Mesenchymal stem cell (in vitro differentiated cells and primary cell): ENCODE results near the gene GPR137B.

Source experiments
- DNase-seq: peaks from one replicate; pipeline ENCODE4 v3.0.0-alpha.2; 2013
- H2AFZ ChIP-seq: one replicate; pipeline ENCODE4 v1.6.1; 2013; ENCODE audit warnings: low read depth, mild to moderate bottlenecking, control low read depth, inconsistent platforms, low read length, moderate library complexity
- H2AK5ac ChIP-seq: 2 replicates; pipeline ENCODE4 v1.6.1; 2013; ENCODE audit warnings: low read length, moderate library complexity, mild to moderate bottlenecking, inconsistent platforms; ENCODE audit not compliant: severe bottlenecking
- H2BK120ac ChIP-seq: one replicate; pipeline ENCODE4 v1.6.1; 2013; ENCODE audit warnings: low read depth, mild to moderate bottlenecking, inconsistent platforms, low read length, moderate library complexity
- H2BK12ac ChIP-seq, 2 experiments: one replicate each; pipeline ENCODE4 v1.6.1; 2013; ENCODE audit warnings: inconsistent platforms in 2 of 2, low read length in 2 of 2, mild to moderate bottlenecking in 2 of 2, moderate library complexity in 2 of 2, control low read depth in 1 of 2
- H2BK15ac ChIP-seq: one replicate; pipeline ENCODE4 v1.6.1; 2013; ENCODE audit warnings: mild to moderate bottlenecking, low read depth, inconsistent platforms; ENCODE audit not compliant: poor library complexity, severe bottlenecking
- H2BK5ac ChIP-seq: 2 replicates; pipeline ENCODE4 v1.6.1; 2013; ENCODE audit warnings: low read depth, mild to moderate bottlenecking, low read length, control low read depth, inconsistent platforms; ENCODE audit not compliant: poor library complexity, severe bottlenecking
- H3K14ac ChIP-seq, 2 experiments: one replicate each; pipeline ENCODE4 v1.6.1; 2013; ENCODE audit warnings: inconsistent platforms in 2 of 2, low read length in 2 of 2, control low read depth in 1 of 2, mild to moderate bottlenecking in 1 of 2, moderate library complexity in 1 of 2
- H3K18ac ChIP-seq, 2 experiments: one replicate each; pipeline ENCODE4 v1.6.1; 2013; ENCODE audit warnings: inconsistent platforms in 2 of 2, low read length in 2 of 2, control low read depth in 1 of 2, low read depth in 1 of 2, mild to moderate bottlenecking in 1 of 2
- H3K23ac ChIP-seq, 2 experiments: one replicate each; pipeline ENCODE4 v1.6.1; 2013; ENCODE audit warnings: inconsistent platforms in 2 of 2, low read length in 2 of 2, mild to moderate bottlenecking in 2 of 2, moderate library complexity in 2 of 2, control low read depth in 1 of 2
- H3K27ac ChIP-seq: 2 replicates; pipeline ENCODE4 v1.5.1; 2013; ENCODE audit warnings: mild to moderate bottlenecking, moderate library complexity, low read length, control low read depth, inconsistent platforms; ENCODE audit not compliant: poor library complexity, severe bottlenecking
- H3K27me3 ChIP-seq, 2 experiments: 2 replicates each; pipeline versions ENCODE4 v1.6.1 to v1.7.0; 2013; ENCODE audit warnings: low read length in 2 of 2, mild to moderate bottlenecking in 2 of 2, moderate library complexity in 2 of 2, control low read depth in 1 of 2, inconsistent platforms in 1 of 2; ENCODE audit not compliant: control insufficient read depth in 1 of 2, insufficient read depth in 1 of 2
- H3K36me3 ChIP-seq, 2 experiments: 2 replicates each; pipeline versions ENCODE4 v1.6.1 to v1.7.0; 2013; ENCODE audit warnings: low read length in 2 of 2, control low read depth in 1 of 2, inconsistent platforms in 1 of 2, low read depth in 1 of 2, mild to moderate bottlenecking in 1 of 2; ENCODE audit not compliant: insufficient read depth in 2 of 2, control insufficient read depth in 1 of 2
- H3K4ac ChIP-seq, 2 experiments: one replicate each; pipeline ENCODE4 v1.6.1; 2013; ENCODE audit warnings: inconsistent platforms in 2 of 2, low read length in 2 of 2, mild to moderate bottlenecking in 2 of 2, moderate library complexity in 2 of 2, control low read depth in 1 of 2, low read depth in 1 of 2
- H3K4me1 ChIP-seq: 2 replicates; pipeline ENCODE4 v1.6.1; 2013; ENCODE audit warnings: low read depth, low read length, control low read depth; ENCODE audit not compliant: control insufficient read depth, insufficient read depth
- H3K4me2 ChIP-seq: 2 replicates; pipeline ENCODE4 v1.6.1; 2013; ENCODE audit warnings: low read length, mild to moderate bottlenecking, inconsistent platforms; ENCODE audit not compliant: poor library complexity, severe bottlenecking
- H3K4me3 ChIP-seq, 2 experiments: 2 replicates each; pipeline versions ENCODE4 v1.5.1 to v1.7.0; 2013; ENCODE audit warnings: low read length in 2 of 2, mild to moderate bottlenecking in 2 of 2, control low read depth in 1 of 2, low read depth in 1 of 2; ENCODE audit not compliant: insufficient read depth in 1 of 2
- H3K79me1 ChIP-seq: replicated peaks from 2 replicates; pipeline ENCODE4 v1.6.1; 2013; ENCODE audit warnings: mild to moderate bottlenecking, control low read depth, low read length, inconsistent platforms; ENCODE audit not compliant: poor library complexity, severe bottlenecking
- H3K9ac ChIP-seq: 2 replicates; pipeline ENCODE4 v1.7.0; 2013; ENCODE audit warnings: mild to moderate bottlenecking, low read length, moderate library complexity
- H3K9me3 ChIP-seq: 2 replicates; pipeline ENCODE4 v1.7.0; 2013; ENCODE audit warnings: mild to moderate bottlenecking, low read length; ENCODE audit not compliant: control insufficient read depth
- H4K8ac ChIP-seq: one replicate; pipeline ENCODE4 v1.6.1; 2013; ENCODE audit warnings: inconsistent platforms, mild to moderate bottlenecking, low read length, moderate library complexity
- H4K91ac ChIP-seq: one replicate; pipeline ENCODE4 v1.6.1; 2013; ENCODE audit warnings: mild to moderate bottlenecking, low read length, inconsistent platforms
- WGBS: methylation state at CpG from one replicate; pipeline ENCODE4 v1.1.7; 2013; ENCODE audit warnings: mixed read lengths; 5-methylcytosine and 5-hydroxymethylcytosine counted together

GPR137B gene

DNA sequence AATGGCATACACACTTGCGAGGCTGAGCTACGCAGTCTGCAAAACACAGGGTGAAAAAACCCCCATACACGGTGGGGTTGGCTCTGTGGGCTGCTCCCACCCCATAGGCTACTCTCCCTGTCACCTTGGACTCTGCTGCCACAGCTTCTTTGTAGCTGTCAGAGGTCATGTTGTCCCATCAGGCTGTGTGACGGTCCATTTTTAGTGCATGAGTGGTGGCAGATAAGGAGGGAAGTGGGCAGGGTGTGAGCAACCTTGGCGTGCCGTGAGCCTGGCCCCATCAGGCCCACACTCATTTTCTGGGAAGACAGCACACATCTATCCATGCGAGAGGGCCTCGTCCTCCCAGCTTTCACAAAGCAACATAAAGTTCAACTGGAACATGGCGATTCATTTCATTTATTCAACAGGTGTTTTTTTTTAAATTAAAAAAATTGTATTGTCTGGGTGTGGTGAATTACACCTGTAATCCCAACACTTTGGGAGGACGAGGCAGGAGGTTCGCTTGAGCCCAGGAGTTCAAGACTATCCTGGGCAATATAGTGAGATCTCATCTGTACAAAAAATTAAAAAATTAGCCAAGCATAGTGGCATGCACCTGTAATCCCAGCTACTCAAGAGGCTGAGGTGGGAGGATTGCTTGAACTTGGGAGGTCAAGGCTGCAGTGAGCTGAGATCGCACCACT, 9.5 kb downstream of the GPR137B start:
- Histone ChIP-seq H3K9me3 (no peaks in the 10 kb centered on the region), H3K14ac (no peak overlapping the region), H2BK12ac (no peak overlapping the region), H3K4me3 (no peak overlapping the region), H3K36me3 (peaks cover 2 to 33% of the 10 kb centered on the region in 2 experiments), H3K23ac (no peak overlapping the region), H3K27ac (no peak overlapping the region), H3K4me1 (peaks cover 28% of the 10 kb centered on the region), H2BK120ac (no peak overlapping the region), H4K91ac (no peak overlapping the region), H3K18ac (no peak overlapping the region), H4K8ac (no peak overlapping the region), H2AFZ (no peak overlapping the region), H2BK5ac (no peak overlapping the region), H2AK5ac (no peak overlapping the region), H3K9ac (no peak overlapping the region), H3K27me3 (no peaks in the 10 kb centered on the region), H3K4ac (no peak overlapping the region), H2BK15ac (no peak overlapping the region), H3K4me2 (no peak overlapping the region), H3K79me1 (peaks cover 60% of the 10 kb centered on the region)
- DNase-seq: no peak
- 93% methylated on average over 11 of the region's 12 CpGs for WGBS

DNA sequence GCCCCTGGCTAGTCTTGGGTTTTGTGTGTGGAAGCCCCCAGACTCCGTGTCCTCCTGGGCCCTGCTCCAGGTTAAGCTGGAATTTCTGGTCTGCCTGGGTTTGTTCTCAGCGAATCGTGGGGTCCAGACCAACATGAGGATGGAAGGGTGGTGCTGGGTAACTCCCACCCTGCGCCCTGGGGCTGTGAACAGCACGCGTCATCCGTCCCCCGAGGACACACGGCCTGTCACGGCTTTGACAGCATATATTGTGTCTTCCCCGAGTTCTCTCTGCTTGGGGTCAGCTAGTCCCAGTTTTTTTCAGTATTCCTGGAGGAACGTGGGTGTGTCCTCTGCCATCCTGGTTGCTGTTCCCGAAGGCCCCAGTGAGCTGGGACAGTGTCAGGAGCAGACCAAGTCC, 11.8 kb downstream of the GPR137B start:
- H3K18ac ChIP-seq: no peak overlapping the region
- no peak overlapping the region for H2BK5ac ChIP-seq
- DNase-seq: no peak
- H3K4me1 ChIP-seq: peaks cover 14% of the 10 kb centered on the region
- H3K27ac ChIP-seq: no peak overlapping the region
- H2BK15ac ChIP-seq: no peak overlapping the region
- no peak overlapping the region for H3K4ac ChIP-seq
- H4K91ac ChIP-seq: no peak overlapping the region
- peaks cover 0 to 25% of the 10 kb centered on the region in 2 experiments for H3K36me3 ChIP-seq
- H3K14ac ChIP-seq: no peak overlapping the region
- H2BK12ac ChIP-seq: no peak overlapping the region
- no peaks in the 10 kb centered on the region for H3K27me3 ChIP-seq
- no peak overlapping the region for H2AFZ ChIP-seq
- no peak overlapping the region for H3K4me3 ChIP-seq
- H3K79me1 ChIP-seq: peaks cover 49% of the 10 kb centered on the region
- H2AK5ac ChIP-seq: no peak overlapping the region
- no peak overlapping the region for H4K8ac ChIP-seq
- WGBS: 87% methylated on average over 13 of the region's 13 CpGs
- no peak overlapping the region for H3K4me2 ChIP-seq
- H2BK120ac ChIP-seq: no peak overlapping the region
- H3K23ac ChIP-seq: no peak overlapping the region
- H3K9ac ChIP-seq: no peak overlapping the region
- H3K9me3 ChIP-seq: no peaks in the 10 kb centered on the region

DNA sequence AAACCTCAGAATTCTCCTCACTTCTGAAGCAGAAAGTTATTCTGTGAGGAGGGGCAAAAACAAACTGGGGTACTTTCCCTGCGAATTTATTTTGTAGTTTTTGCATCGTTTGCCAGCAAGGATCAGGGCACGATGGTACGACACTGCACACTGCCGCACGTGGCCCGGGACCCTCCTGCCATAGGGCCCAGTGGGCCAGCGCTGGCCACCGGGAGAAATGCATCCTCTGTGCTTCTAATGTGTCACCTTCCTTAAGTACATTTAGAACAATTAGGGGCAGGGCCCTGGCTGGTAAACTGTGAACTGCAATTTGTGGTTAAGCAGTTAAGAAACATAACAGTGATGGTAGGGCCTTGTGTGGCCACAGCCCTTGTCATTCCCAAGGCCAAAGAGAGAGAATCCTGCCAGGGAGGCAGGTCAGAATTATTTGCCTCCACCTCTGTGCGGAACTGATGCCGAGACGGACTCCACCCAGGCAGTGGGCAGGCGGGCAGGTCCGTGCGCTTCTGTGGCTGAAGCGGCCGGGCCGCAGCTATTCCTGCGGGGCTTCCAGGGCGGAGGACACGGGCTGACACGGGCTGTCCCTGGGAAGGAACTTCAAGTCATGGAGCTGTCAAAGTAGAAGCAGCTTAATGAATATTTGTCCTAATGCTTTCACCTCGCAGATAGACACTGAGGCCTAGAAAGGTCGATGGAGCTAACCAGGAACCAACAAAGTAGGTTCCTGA, 12.5 kb downstream of the GPR137B start:
- H3K14ac ChIP-seq: no peak overlapping the region
- H3K79me1 ChIP-seq: peaks cover 48% of the 10 kb centered on the region
- no peak overlapping the region for H3K27ac ChIP-seq
- no peaks in the 10 kb centered on the region for H3K9me3 ChIP-seq
- 92% methylated on average over 22 of the region's 24 CpGs for WGBS
- no peak overlapping the region for H3K23ac ChIP-seq
- no peak overlapping the region for H4K8ac ChIP-seq
- no peak overlapping the region for H2BK15ac ChIP-seq
- H2BK12ac ChIP-seq: no peak overlapping the region
- H2BK120ac ChIP-seq: no peak overlapping the region
- H3K36me3 ChIP-seq: peaks cover 0 to 22% of the 10 kb centered on the region in 2 experiments
- H4K91ac ChIP-seq: no peak overlapping the region
- DNase-seq: no peak
- no peak overlapping the region for H2BK5ac ChIP-seq
- H3K4me2 ChIP-seq: no peak overlapping the region
- H2AFZ ChIP-seq: no peak overlapping the region
- no peak overlapping the region for H3K18ac ChIP-seq
- no peak overlapping the region for H3K9ac ChIP-seq
- no peak overlapping the region for H2AK5ac ChIP-seq
- no peak overlapping the region for H3K4me3 ChIP-seq
- H3K27me3 ChIP-seq: no peaks in the 10 kb centered on the region
- no peak overlapping the region for H3K4ac ChIP-seq
- H3K4me1 ChIP-seq: peaks cover 14% of the 10 kb centered on the region

DNA sequence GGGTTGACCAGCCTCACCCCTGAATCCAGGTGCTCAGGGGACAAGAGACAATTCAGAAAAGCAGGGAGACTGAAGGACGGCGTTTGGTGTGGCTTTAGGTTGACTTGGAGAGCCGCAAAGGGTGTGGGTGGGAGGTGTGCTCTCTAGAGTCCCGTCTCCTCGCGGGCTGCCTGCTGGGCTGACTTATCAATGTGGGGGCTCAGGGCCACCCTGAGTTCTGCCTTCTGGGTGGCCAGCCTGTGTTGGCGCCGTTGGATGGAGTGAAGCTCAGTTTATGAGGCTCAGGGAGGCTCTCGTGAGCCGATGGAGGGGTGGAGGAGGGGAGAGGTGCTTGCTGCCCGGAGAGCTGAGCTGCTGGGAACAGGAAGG, 13.0 kb downstream of the GPR137B start:
- H3K23ac ChIP-seq: no peak overlapping the region
- no peak overlapping the region for H3K14ac ChIP-seq
- no peak overlapping the region for H3K27ac ChIP-seq
- no peak overlapping the region for H4K8ac ChIP-seq
- WGBS: 87% methylated on average over 10 of the region's 11 CpGs
- H2BK15ac ChIP-seq: no peak overlapping the region
- no peak for DNase-seq
- H2AK5ac ChIP-seq: no peak overlapping the region
- H3K27me3 ChIP-seq: no peaks in the 10 kb centered on the region
- H4K91ac ChIP-seq: no peak overlapping the region
- no peak overlapping the region for H3K18ac ChIP-seq
- H3K4me1 ChIP-seq: peaks cover 10% of the 10 kb centered on the region
- no peak overlapping the region for H3K4me3 ChIP-seq
- H2BK12ac ChIP-seq: no peak overlapping the region
- H2BK120ac ChIP-seq: no peak overlapping the region
- H3K36me3 ChIP-seq: peaks cover 0 to 19% of the 10 kb centered on the region in 2 experiments
- H3K79me1 ChIP-seq: peaks cover 48% of the 10 kb centered on the region
- H3K9ac ChIP-seq: no peak overlapping the region
- H3K9me3 ChIP-seq: no peaks in the 10 kb centered on the region
- H2BK5ac ChIP-seq: no peak overlapping the region
- no peak overlapping the region for H2AFZ ChIP-seq
- H3K4ac ChIP-seq: no peak overlapping the region
- no peak overlapping the region for H3K4me2 ChIP-seq
